Measurements from ENCODE around the gene HIRA. TPM values are rescaled to one million over a fixed set of nuclear protein-coding genes. Genes with fewer than 3 reads are reported as not detected.
"Not testable (repeated sequence)": the region's sequence is repeated elsewhere in the genome, so short reads cannot be mapped to it uniquely, and the experiment has no call there.

HIRA gene
- total RNA-seq, 1 experiment from 2014 or later: 24.3 TPM

DNA sequence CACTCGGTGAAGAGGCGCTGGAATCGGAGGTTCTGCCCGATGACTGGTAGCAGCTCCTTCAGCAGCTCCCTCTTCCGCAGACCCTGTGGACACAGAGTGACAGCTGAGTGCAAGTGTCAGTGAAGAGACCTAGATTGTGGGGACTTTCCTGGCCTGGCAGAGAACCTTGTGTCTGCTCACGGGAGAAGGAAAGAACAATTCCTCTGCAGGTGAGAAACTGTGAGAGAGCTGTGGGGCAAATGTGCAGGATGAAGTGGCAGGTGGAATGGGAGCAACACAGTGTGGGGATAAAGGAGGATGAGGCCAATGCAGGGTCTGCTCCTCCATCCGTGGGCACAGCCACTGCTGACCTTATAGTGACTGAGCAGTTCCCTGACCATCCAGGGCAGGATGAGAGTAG, 100.1 kb downstream of the HIRA start:
- Mint-ChIP-seq H3K36me3 (ENCODE audit: insufficient read depth, unreplicated experiment) (peaks cover 77% of the 10 kb centered on the region), H3K4me3 (ENCODE audit: unreplicated experiment) (no peak overlapping the region), H3K4me1 (ENCODE audit: insufficient read depth, unreplicated experiment) (no peaks in the 10 kb centered on the region), H3K27ac (ENCODE audit: low read depth, unreplicated experiment) (no peak overlapping the region), H3K9me3 (ENCODE audit: unreplicated experiment) (no peaks in the 10 kb centered on the region), H3K27me3 (ENCODE audit: insufficient read depth, unreplicated experiment) (no peaks in the 10 kb centered on the region)
- no peak for DNase-seq (ENCODE audit: unreplicated experiment)
- BruUV-seq (replicated peaks): no TSS peak
- intact Hi-C loops (cut with micrococcal nuclease): no loop called here
- TF ChIP-seq CTCF (IDR thresholded peaks at IDR 0.05; ENCODE audit: unreplicated experiment): no peak
- POLR2A ChIA-PET: interaction anchor here (0.6 kb wide), 1 partner anchor 44 kb away, joined by 3 read pairs; no protein-coding TSS in a partner anchor
- CTCF ChIA-PET: no interaction called here

GRCh38 chr22:19330865-19331418, 100.6 kb downstream of the HIRA start:
- intact Hi-C loops (cut with micrococcal nuclease): no loop called here
- BruUV-seq (replicated peaks): no TSS peak
- ChIA-PET POLR2A (interaction anchor here (0.6 kb wide), 1 partner anchor 44 kb away, joined by 3 read pairs; no protein-coding TSS in a partner anchor), CTCF (no interaction called here)
- Mint-ChIP-seq H3K27me3 (ENCODE audit: insufficient read depth, unreplicated experiment) (no peaks in the 10 kb centered on the region), H3K4me1 (ENCODE audit: insufficient read depth, unreplicated experiment) (no peaks in the 10 kb centered on the region), H3K9me3 (ENCODE audit: unreplicated experiment) (no peaks in the 10 kb centered on the region), H3K27ac (ENCODE audit: low read depth, unreplicated experiment) (no peak overlapping the region), H3K4me3 (ENCODE audit: unreplicated experiment) (no peak overlapping the region), H3K36me3 (ENCODE audit: insufficient read depth, unreplicated experiment) (peaks cover 72% of the 10 kb centered on the region)
- no peak for TF ChIP-seq CTCF (IDR thresholded peaks at IDR 0.05; ENCODE audit: unreplicated experiment)
- DNase-seq (ENCODE audit: unreplicated experiment): no peak

DNA sequence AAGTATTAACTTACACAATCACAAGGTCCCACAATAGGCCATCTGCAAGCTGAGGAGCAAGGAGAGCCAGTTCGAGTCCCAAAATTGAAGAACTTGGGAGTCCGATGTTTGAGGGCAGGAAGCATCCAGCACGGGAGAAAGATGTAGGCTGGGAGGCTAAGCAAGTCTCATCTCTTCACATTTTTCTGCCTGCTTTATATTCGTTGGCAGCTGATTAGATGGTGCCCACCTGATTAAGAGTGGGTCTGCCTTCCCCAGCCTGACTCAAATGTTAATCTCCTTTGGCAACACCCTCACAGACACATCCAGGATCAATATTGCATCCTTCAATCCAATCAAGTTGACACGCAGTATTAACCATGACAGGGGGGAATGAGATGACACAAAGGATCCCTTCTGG, 101.3 kb downstream of the HIRA start:
- H3K27ac Mint-ChIP-seq (ENCODE audit: low read depth, unreplicated experiment); H3K4me1 Mint-ChIP-seq (ENCODE audit: insufficient read depth, unreplicated experiment); DNase-seq (ENCODE audit: unreplicated experiment); intact Hi-C loops (cut with micrococcal nuclease); POLR2A ChIA-PET; CTCF ChIA-PET; H3K4me3 Mint-ChIP-seq (ENCODE audit: unreplicated experiment); H3K27me3 Mint-ChIP-seq (ENCODE audit: insufficient read depth, unreplicated experiment); BruUV-seq (replicated peaks); H3K9me3 Mint-ChIP-seq (ENCODE audit: unreplicated experiment): not testable (repeated sequence)
- peaks cover 65% of the 10 kb centered on the region for H3K36me3 Mint-ChIP-seq (ENCODE audit: insufficient read depth, unreplicated experiment)

- BruUV-seq (replicated peaks): no TSS peak
- intact Hi-C loops (cut with micrococcal nuclease): no loop called here
- POLR2A ChIA-PET: no interaction called here
Observed at GRCh38 chr22:19329454-19329853, 102.1 kb downstream of the HIRA start.

More at GRCh38 chr22:19329454-19329853, 102.1 kb downstream of the HIRA start:
- Mint-ChIP-seq H3K9me3 (ENCODE audit: unreplicated experiment) (no peaks in the 10 kb centered on the region), H3K27me3 (ENCODE audit: insufficient read depth, unreplicated experiment) (no peaks in the 10 kb centered on the region), H3K4me1 (ENCODE audit: insufficient read depth, unreplicated experiment) (no peaks in the 10 kb centered on the region), H3K36me3 (ENCODE audit: insufficient read depth, unreplicated experiment) (peaks cover 61% of the 10 kb centered on the region), H3K27ac (ENCODE audit: low read depth, unreplicated experiment) (no peak overlapping the region), H3K4me3 (ENCODE audit: unreplicated experiment) (no peak overlapping the region)
- CTCF ChIA-PET: no interaction called here
- DNase-seq (ENCODE audit: unreplicated experiment): no peak
- TF ChIP-seq CTCF (IDR thresholded peaks at IDR 0.05; ENCODE audit: unreplicated experiment): no peak

Measured in MCF 10A (cell line).